Uterus (tissue), 4 donors: ENCODE results near the gene TMEM191C. TPM values are rescaled to one million over a fixed set of nuclear protein-coding genes. Genes with fewer than 3 reads are reported as not detected.

Source experiments
- DNase-seq, 2 donors: peaks; one replicate each; pipeline ENCODE4 v3.0.0-alpha.2; 2019 to 2020
- H3K27ac ChIP-seq, 2 donors: fragments of 200-600 bp; sonication (generic); 1 replicate in 1 of 2; 2 replicates in 1 of 2; pipeline ENCODE4 v1.5.1; 2016 to 2018
- H3K27me3 ChIP-seq, 2 donors: fragments of 200-600 bp; sonication (generic); one replicate each; pipeline ENCODE4 v1.5.1; 2018 to 2019; ENCODE audit warnings: control low read depth in 1 of 2
- H3K36me3 ChIP-seq, 2 donors: fragments of 200-600 bp; sonication (generic); one replicate each; pipeline ENCODE4 v1.5.1; 2019; ENCODE audit warnings: control low read depth in 1 of 2
- H3K4me1 ChIP-seq, 2 donors: fragments of 200-600 bp; sonication (generic); one replicate each; pipeline ENCODE4 v1.5.1; 2018 to 2019; ENCODE audit warnings: control low read depth in 1 of 2
- H3K4me3 ChIP-seq, 2 donors: fragments of 200-600 bp; sonication (generic); 1 replicate in 1 of 2; 2 replicates in 1 of 2; pipeline ENCODE4 v1.5.1; 2018 to 2019; ENCODE audit warnings: mild to moderate bottlenecking in 1 of 2
- H3K9me3 ChIP-seq, 2 donors: fragments of 200-600 bp; sonication (generic); one replicate each; pipeline ENCODE4 v1.5.1; 2019; ENCODE audit warnings: control low read depth in 1 of 2
- POLR2A ChIP-seq, 2 donors: fragments of 450-650 bp; IDR thresholded peaks; one replicate each; pipeline ENCODE4 v1.6.1; 2016; ENCODE audit warnings: antibody characterized with exemption in 2 of 2, mild to moderate bottlenecking in 1 of 2, moderate library complexity in 1 of 2
- intact Hi-C: fragments of 100-400 bp; cut with DNase I; formaldehyde crosslinking; loops from one replicate; pipeline ENCODE4 v1.15.1; 2023; ENCODE audit warnings: low total_unique reads
- total RNA-seq, 4 donors: library from RNA; depleted of rRNA in 3 of 4; stranded (reverse); fragments of >200 nt in 3 of 4; gene quantifications; one replicate each; pipeline versions ENCODE4 v1.1.0 to v1.2.4, GENCODE V29; 2014 to 2023
- TF ChIP-seq, protein P1 (sequence below), 4 experiments: fragments of 200-600 bp in 2 of 4; fragments of 450-650 bp in 2 of 4; sonication (generic) in 2 of 4; IDR thresholded peaks; one replicate each; pipeline ENCODE4 v1.5.1; 2016 to 2019; ENCODE audit warnings: antibody characterized with exemption in 4 of 4, mild to moderate bottlenecking in 2 of 4, moderate library complexity in 1 of 4
- donor health status: DM: yes; HTN: yes; CAD: no.

Gene TMEM191C
- total RNA-seq, 4 donors from 2014 or later: 0.28 to 20.7 (median 0.79) TPM; not detected in 1

DNA sequence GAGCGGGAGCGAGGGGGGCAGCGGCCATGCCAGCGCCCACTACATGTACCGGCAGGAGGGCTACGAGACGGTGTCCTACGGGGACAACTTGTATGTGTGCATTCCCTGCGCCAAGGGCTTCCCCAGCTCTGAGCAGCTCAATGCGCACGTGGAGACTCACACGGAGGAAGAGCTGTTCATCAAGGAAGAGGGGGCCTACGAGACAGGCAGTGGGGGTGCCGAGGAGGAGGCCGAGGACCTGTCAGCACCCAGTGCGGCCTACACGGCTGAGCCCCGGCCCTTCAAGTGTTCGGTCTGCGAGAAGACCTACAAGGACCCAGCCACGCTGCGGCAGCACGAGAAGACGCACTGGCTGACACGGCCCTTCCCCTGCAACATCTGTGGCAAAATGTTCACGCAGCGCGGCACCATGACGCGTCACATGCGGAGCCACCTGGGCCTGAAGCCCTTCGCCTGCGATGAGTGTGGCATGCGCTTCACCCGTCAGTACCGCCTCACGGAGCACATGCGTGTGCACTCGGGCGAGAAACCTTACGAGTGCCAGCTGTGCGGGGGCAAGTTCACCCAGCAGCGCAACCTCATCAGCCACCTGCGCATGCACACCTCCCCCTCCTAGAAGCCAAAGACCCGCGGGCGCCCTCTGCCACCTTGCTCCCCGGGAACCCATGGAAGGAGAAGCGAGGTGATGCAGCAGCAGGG is 20.9 kb upstream of the TMEM191C start:
- intact Hi-C loops: no loop called here
- no peaks in the 10 kb centered on the region for H3K4me1 ChIP-seq
- no peak overlapping the region for H3K27ac ChIP-seq
- no peaks in the 10 kb centered on the region for H3K9me3 ChIP-seq
- no peaks in the 10 kb centered on the region for H3K27me3 ChIP-seq
- TF ChIP-seq POLR2A (IDR thresholded peaks at IDR 0.05): no peak
- TF ChIP-seq, protein P1, sequence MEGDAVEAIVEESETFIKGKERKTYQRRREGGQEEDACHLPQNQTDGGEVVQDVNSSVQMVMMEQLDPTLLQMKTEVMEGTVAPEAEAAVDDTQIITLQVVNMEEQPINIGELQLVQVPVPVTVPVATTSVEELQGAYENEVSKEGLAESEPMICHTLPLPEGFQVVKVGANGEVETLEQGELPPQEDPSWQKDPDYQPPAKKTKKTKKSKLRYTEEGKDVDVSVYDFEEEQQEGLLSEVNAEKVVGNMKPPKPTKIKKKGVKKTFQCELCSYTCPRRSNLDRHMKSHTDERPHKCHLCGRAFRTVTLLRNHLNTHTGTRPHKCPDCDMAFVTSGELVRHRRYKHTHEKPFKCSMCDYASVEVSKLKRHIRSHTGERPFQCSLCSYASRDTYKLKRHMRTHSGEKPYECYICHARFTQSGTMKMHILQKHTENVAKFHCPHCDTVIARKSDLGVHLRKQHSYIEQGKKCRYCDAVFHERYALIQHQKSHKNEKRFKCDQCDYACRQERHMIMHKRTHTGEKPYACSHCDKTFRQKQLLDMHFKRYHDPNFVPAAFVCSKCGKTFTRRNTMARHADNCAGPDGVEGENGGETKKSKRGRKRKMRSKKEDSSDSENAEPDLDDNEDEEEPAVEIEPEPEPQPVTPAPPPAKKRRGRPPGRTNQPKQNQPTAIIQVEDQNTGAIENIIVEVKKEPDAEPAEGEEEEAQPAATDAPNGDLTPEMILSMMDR (IDR thresholded peaks at IDR 0.05): no peak
- H3K36me3 ChIP-seq: no peaks in the 10 kb centered on the region
- no peak overlapping the region for H3K4me3 ChIP-seq
- peak in 1 of 2 donors; percentile 15 for DNase-seq

DNA sequence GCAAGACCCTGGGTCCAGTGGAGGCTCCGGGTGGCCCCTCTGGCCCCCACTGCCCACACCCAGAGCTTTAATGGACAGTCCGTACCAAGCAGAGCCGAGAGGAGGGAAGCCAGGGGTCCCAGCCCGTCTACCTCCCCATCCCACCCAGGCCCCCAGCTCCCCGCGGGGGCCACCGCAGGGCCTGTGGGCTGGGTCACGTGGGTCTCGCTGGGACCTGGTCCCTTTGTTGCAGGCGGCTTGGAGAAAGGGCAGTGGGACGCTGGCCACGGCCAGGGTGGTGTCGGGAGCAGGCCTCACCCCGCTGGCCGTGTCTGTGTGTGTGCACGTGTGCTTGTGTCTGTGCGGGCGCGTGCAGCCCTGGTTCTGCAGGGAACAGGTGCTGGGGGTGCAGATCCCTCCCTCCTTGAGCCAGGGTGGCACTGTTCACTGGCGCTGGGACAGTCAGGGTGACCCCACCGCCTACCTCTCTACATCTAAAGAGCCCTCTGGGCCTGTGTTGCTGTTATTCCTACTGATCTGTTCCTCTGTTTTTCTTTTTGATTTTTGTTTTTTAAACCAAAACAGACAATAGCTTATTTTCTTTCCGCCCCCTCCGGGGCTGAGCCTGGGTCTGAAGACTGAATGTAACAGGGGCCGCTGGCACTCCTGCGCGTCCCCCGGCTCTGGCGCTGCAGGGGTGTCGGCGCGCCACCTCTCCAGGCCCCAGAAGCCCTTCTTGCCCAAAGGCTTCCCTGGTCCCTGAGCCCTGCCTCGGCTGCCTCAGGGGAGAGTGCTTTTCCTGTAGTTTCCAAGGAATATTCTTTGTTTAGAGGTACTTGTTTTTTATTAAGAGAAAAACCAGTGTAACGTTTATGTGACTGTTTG is 20.1 kb upstream of the TMEM191C start:
- Histone ChIP-seq H3K4me1 (no peaks in the 10 kb centered on the region), H3K27ac (no peak overlapping the region), H3K36me3 (no peaks in the 10 kb centered on the region), H3K9me3 (no peaks in the 10 kb centered on the region), H3K4me3 (no peak overlapping the region), H3K27me3 (no peaks in the 10 kb centered on the region)
- peak in 1 of 2 donors; percentile 9 for DNase-seq
- intact Hi-C loops: no loop called here
- TF ChIP-seq, protein P1 (IDR thresholded peaks at IDR 0.05): no peak
- no peak for TF ChIP-seq POLR2A (IDR thresholded peaks at IDR 0.05)

- Histone ChIP-seq H3K27me3 (no peaks in the 10 kb centered on the region), H3K4me3 (no peak overlapping the region), H3K27ac (no peak overlapping the region), H3K36me3 (no peaks in the 10 kb centered on the region), H3K4me1 (no peaks in the 10 kb centered on the region), H3K9me3 (no peaks in the 10 kb centered on the region)
- peak in 1 of 2 donors; percentile 11 for DNase-seq
- TF ChIP-seq POLR2A (IDR thresholded peaks at IDR 0.05): no peak
- TF ChIP-seq, protein P1 (IDR thresholded peaks at IDR 0.05): no peak
- intact Hi-C loops: no loop called here
Measured at GRCh38 chr22:21447694-21448402, 19.3 kb upstream of the TMEM191C start.

- TF ChIP-seq POLR2A (IDR thresholded peaks at IDR 0.05): no peak
- TF ChIP-seq, protein P1 (IDR thresholded peaks at IDR 0.05): no peak
- no peaks in the 10 kb centered on the region for H3K36me3 ChIP-seq
- intact Hi-C loops: no loop called here
- no peak overlapping the region for H3K4me3 ChIP-seq
- DNase-seq: peak in 1 of 2 donors; percentile 6
- H3K9me3 ChIP-seq: no peaks in the 10 kb centered on the region
- no peaks in the 10 kb centered on the region for H3K27me3 ChIP-seq
- H3K27ac ChIP-seq: no peak overlapping the region
- no peaks in the 10 kb centered on the region for H3K4me1 ChIP-seq
Measured at GRCh38 chr22:21448627-21449416, 18.4 kb upstream of the TMEM191C start.
